Lower leg skin (tissue), 3 donors: Measurements from ENCODE around the gene FAM169A.

ENCODE experiments used
- CTCF ChIP-seq, 3 donors: fragments of 450-650 bp; IDR thresholded peaks; one replicate each; pipeline ENCODE4 v1.5.1; 2016; ENCODE audit warnings: antibody characterized with exemption in 3 of 3, mild to moderate bottlenecking in 3 of 3, moderate library complexity in 2 of 3
- POLR2A ChIP-seq, 2 donors: fragments of 450-650 bp; IDR thresholded peaks; one replicate each; pipeline ENCODE4 v1.6.1; 2016 to 2017; ENCODE audit warnings: antibody characterized with exemption in 2 of 2, mild to moderate bottlenecking in 1 of 2, moderate library complexity in 1 of 2

- TF ChIP-seq CTCF (IDR thresholded peaks at IDR 0.05), result no peak
- TF ChIP-seq POLR2A (IDR thresholded peaks at IDR 0.05), result no peak
Measured at GRCh38 chr5:74903165-74903787, 37.1 kb upstream of the FAM169A start.
